ENCODE results near the gene GNAI1.

Gene GNAI1

DNA sequence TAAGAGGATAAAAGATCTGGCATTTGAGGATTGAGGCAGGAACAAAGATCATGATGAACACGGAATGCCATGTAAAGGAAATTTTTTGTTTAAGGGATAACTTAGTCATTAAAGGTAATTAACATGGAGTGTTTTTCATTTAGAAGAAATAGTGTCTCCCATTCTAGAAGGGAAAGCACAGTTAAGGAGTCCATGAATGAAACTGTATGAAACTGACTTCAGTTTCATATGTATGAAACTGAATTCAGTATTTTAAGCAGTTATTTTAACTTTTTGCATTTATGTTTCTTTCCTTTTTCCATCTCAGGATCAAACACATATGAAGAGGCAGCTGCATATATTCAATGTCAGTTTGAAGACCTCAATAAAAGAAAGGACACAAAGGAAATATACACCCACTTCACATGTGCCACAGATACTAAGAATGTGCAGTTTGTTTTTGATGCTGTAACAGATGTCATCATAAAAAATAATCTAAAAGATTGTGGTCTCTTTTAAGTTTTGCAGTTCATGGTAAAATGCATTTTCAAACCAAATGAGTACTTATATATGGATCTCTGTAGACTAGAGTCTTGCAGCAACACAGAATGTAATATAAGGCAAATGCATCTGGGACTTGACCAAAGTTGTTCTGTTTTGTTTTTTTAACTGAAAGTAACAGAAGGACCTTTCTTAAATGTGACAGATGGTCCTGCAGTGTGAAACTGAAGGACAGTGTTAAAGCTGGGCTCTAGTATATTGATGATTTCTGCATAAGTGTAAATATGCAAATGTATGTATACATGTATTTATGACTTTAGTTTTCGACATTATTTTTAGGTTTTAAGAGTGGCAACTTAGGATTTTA lies 82.6 kb downstream of the GNAI1 start:
- peak; percentile 1 for DNase-seq

- peak; percentile 52 for DNase-seq
Observed at GRCh38 chr7:80218723-80219122, 84.1 kb downstream of the GNAI1 start.

- DNase-seq, result no peak
Observed at GRCh38 chr7:80220022-80220634, 85.5 kb downstream of the GNAI1 start.

DNA sequence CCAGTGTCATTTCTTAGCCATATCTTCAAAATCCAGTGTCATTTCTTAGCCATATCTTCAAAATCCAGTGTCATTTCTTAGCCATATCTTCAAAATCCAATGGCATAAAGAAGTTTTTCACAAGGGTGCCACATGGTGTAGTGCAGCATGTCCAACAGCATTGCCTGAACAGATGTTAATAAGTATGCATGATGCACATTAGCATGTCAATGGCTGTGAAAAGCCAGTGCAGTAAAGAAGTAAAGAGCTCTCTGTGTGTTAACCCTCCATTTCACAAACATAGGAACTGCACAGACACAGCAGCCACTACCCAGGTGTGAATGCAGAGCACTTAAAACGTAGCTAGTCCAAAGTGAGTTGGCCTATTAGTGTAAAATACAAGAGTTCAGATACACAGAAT lies 89.8 kb downstream of the GNAI1 start:
- no peak for DNase-seq

GRCh38 chr7:80225361-80225760 lies 90.7 kb downstream of the GNAI1 start:
- no peak for DNase-seq

DNA sequence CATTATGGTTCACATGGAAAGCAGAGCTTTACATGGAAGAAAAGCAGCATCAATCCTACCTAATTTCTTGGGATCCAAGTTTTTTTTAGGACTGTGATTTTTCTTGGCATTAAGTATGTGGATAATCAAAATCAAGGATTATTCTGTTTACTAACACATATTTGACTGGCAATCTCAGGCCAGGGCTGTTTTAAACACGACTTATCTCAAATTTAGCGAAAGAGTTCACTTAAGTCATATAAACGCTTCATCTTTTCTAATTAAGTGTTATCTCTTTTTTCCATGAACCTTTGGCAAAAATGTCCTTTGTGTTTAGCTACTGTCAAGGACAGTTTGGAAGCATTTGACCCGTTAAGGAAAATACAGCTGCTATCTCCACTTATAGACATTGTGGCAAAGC lies 92.0 kb downstream of the GNAI1 start:
- DNase-seq, result no peak

DNA sequence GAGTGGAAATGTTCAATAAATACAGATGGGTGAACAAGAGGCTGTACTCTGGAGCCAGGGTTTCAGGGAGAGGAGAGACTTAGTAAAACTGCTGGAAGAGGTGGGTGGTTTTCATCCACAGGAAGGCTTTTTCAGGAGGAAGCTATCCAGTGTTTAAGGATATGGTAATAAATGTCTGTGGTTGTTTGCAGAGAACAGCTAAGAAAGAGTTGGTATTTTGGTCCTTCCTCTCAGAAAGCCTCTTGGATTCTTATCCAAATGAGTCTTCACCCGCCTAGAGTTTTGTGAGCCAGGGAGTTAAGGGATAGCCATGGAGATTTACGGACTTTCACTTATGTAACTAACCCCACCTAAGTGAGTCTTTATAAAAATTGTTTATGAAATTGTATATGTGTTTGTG lies 95.7 kb downstream of the GNAI1 start:
- no peak for DNase-seq

GRCh38 chr7:80231707-80232106 lies 97.1 kb downstream of the GNAI1 start:
- DNase-seq, result no peak

GRCh38 chr7:80232979-80233724 lies 98.5 kb downstream of the GNAI1 start:
- DNase-seq, result no peak

- DNase-seq, result no peak
Observed at GRCh38 chr7:80235334-80235733, 100.7 kb downstream of the GNAI1 start.

- DNase-seq, result no peak
Observed at GRCh38 chr7:80236681-80237080, 102.0 kb downstream of the GNAI1 start.

DNA sequence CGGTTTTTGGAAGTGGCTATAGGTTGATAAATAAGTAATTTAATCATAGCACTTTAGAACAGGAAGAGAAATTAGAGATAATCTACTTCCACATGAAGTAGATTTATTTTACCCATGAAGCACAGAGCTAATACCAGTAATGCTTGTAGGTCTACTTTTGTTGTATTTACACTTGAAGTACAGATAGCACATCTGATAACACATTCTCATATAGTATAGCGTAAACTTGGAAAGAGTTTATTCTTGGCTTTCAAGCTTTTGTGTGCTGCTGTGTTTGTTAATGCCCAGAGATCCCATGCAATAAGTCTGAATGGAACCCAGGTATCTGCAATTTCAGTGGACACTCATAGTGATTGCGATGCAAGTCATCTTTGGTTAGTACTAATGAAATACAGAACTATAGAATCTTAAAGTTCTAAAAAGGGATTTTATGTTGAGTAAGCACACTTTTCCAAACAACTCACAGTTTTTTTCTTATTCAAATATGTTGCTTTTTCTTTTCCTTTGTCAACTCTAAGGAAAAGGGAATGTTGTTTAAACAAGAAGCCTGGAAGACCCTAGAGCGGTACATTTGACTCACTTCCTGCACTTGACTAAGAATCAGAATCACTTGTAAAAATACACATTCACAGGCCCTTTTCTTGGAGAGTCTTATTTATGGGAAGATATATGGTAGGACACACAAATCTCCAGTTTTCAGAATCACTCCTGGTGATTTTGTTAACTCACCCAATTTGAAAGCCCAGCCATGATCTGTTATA lies 105.8 kb downstream of the GNAI1 start:
- DNase-seq, result no peak

- no peak for DNase-seq
Observed at GRCh38 chr7:80241671-80242070, 107.0 kb downstream of the GNAI1 start.

- no peak for DNase-seq
Observed at GRCh38 chr7:80243425-80243824, 108.8 kb downstream of the GNAI1 start.

DNA sequence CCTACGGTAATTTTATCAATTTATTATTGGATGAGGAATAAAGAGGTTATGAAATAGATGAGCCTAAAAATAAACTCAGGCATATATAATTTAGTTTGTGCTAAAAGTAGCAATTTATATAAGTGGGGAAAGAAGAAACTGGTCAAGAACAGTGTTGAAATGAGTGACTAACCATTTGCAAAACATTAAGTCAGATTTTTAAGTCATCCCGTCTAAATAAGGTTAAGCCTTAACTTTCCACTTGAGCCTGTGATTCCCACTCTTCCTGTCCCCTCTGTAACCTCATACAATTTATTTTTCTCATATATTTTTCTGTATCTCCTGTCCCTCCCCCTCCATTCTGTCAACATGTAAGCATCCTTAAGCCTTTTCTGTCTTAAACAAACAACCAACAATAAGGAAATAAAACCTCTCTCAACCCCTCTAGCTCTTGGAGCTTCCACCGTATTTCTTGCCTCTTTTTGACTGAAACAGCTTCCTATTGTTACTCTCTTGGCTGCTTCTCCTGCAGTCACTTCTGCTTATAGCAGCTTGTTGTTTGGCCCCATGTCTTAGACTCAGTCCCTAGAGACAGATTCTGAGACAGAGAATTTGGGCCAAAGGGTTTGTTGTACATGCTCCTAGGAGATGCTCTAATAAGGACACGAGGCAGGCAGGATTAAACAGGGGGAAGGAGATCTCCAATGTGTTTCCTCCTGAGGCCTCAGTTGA lies 109.7 kb downstream of the GNAI1 start:
- no peak for DNase-seq

GRCh38 chr7:80247144-80247543 lies 112.5 kb downstream of the GNAI1 start:
- no peak for DNase-seq

GRCh38 chr7:80247891-80248290 lies 113.3 kb downstream of the GNAI1 start:
- no peak for DNase-seq

DNA sequence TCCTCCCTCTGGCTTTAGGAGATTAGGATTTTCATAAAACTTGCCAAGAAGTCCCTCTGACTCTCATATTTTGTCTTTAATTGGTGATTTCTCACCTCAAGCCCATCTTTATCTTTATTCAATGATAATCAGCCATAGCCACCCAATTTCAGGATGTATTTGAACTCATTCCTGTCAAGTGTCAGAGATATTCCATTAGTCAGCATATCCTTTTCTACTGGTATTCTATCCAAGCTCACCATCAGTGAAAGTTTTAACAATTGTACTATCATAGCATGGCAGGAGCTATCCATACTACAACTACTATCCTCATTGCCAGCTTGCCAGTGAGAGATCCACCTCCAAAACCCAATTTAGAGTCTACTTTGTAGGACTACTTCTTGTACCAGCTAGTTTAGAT lies 114.6 kb downstream of the GNAI1 start:
- DNase-seq, result no peak

- peak; percentile 28 for DNase-seq
Observed at GRCh38 chr7:80249619-80250295, 115.1 kb downstream of the GNAI1 start.

GRCh38 chr7:80253237-80253636 lies 118.6 kb downstream of the GNAI1 start:
- DNase-seq, result no peak

- DNase-seq, result no peak
Observed at GRCh38 chr7:80253653-80254052, 119.0 kb downstream of the GNAI1 start.

- no peak for DNase-seq
Observed at GRCh38 chr7:80255656-80256055, 121.0 kb downstream of the GNAI1 start.
